Measurements from ENCODE around the gene ULK3. TPM values are rescaled to one million over a fixed set of nuclear protein-coding genes. Genes with fewer than 3 reads are reported as not detected.

Gene ULK3
- total and polyA plus RNA-seq, 2 donors (not counting 1 experiment from before 2014, with no cell fraction given) = 51.1 to 108 TPM

GRCh38 chr15:74838746-74839525, 4.0 kb downstream of the ULK3 start:
- ChIA-PET POLR2A (no interaction called here), CTCF (interaction anchor here (0.6 to 10.2 kb wide), 7 partner anchors 10 to 444 kb away, joined by 3 to 98 read pairs (median 3); no protein-coding TSS in a partner anchor)
- H3K4me3 Mint-ChIP-seq = no peak overlapping the region
- H3K27me3 ChIP-seq (replicated peaks in 1 of 4; ENCODE audit: control extremely low read depth in 1 of 4, control insufficient read depth in 3 of 4, insufficient read depth in 4 of 4, low read length in 3 of 4) = no peaks in the 10 kb centered on the region
- DNase-seq = no peak
- no peaks in the 10 kb centered on the region for H3K9me3 Mint-ChIP-seq (ENCODE audit: insufficient read depth)
- no peak overlapping the region for H3K27ac Mint-ChIP-seq
- no peaks in the 10 kb centered on the region for H4K20me1 ChIP-seq (ENCODE audit: control insufficient read depth, insufficient read depth, low read length, poor library complexity, severe bottlenecking)
- H3K9ac ChIP-seq (ENCODE audit: low read length) = no peak overlapping the region
- 90% methylated on average over 6 of the region's 11 CpGs for WGBS (ENCODE audit: insufficient coverage)
- no peaks in the 10 kb centered on the region for H3K27me3 Mint-ChIP-seq
- peaks cover 7% of the 10 kb centered on the region for H3K79me2 ChIP-seq (ENCODE audit: control insufficient read depth, insufficient read depth, low read length)
- peaks cover 14 to 21% of the 10 kb centered on the region in 2 donors for H3K4me1 ChIP-seq (ENCODE audit: control insufficient read depth in 2 of 2, insufficient read depth in 2 of 2, low read length in 2 of 2)
- no peak for TF ChIP-seq EZH2 (IDR thresholded peaks at IDR 0.05; ENCODE audit: borderline replicate concordance, insufficient read depth, low read depth, low read length, poor library complexity, severe bottlenecking)
- TF ChIP-seq, protein P1, sequence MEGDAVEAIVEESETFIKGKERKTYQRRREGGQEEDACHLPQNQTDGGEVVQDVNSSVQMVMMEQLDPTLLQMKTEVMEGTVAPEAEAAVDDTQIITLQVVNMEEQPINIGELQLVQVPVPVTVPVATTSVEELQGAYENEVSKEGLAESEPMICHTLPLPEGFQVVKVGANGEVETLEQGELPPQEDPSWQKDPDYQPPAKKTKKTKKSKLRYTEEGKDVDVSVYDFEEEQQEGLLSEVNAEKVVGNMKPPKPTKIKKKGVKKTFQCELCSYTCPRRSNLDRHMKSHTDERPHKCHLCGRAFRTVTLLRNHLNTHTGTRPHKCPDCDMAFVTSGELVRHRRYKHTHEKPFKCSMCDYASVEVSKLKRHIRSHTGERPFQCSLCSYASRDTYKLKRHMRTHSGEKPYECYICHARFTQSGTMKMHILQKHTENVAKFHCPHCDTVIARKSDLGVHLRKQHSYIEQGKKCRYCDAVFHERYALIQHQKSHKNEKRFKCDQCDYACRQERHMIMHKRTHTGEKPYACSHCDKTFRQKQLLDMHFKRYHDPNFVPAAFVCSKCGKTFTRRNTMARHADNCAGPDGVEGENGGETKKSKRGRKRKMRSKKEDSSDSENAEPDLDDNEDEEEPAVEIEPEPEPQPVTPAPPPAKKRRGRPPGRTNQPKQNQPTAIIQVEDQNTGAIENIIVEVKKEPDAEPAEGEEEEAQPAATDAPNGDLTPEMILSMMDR (IDR thresholded peaks at IDR 0.05) = no peak
- no peak overlapping the region for H2AFZ ChIP-seq (ENCODE audit: insufficient read depth, low read depth, low read length, poor library complexity, severe bottlenecking)
- H3K27ac ChIP-seq (ENCODE audit: low read length in 2 of 2) = no peak overlapping the region
- H3K36me3 ChIP-seq (replicated peaks in 1 of 2; ENCODE audit: control extremely low read depth in 1 of 2, control insufficient read depth in 1 of 2, extremely low read depth in 1 of 2, insufficient read depth in 2 of 2, low read length in 1 of 2) = peaks cover 0 to 6% of the 10 kb centered on the region in 2 experiments
- H3K9me3 ChIP-seq (ENCODE audit: control extremely low read depth in 1 of 3, control insufficient read depth in 2 of 3, insufficient read depth in 1 of 3, low read length in 2 of 3) = no peaks in the 10 kb centered on the region
- no peak for ATAC-seq (ENCODE audit: low read depth)
- H3K4me3 ChIP-seq (ENCODE audit: control extremely low read depth in 1 of 5, extremely low read depth in 1 of 5, insufficient read depth in 1 of 5, low read depth in 2 of 5, low read length in 4 of 5) = no peak overlapping the region
- peaks cover 27% of the 10 kb centered on the region for H3K4me1 Mint-ChIP-seq
- intact Hi-C loops (cut with micrococcal nuclease) = no loop called here
- no peak overlapping the region for H3K4me2 ChIP-seq (replicated peaks; ENCODE audit: low read depth, low read length, poor library complexity, severe bottlenecking)

DNA sequence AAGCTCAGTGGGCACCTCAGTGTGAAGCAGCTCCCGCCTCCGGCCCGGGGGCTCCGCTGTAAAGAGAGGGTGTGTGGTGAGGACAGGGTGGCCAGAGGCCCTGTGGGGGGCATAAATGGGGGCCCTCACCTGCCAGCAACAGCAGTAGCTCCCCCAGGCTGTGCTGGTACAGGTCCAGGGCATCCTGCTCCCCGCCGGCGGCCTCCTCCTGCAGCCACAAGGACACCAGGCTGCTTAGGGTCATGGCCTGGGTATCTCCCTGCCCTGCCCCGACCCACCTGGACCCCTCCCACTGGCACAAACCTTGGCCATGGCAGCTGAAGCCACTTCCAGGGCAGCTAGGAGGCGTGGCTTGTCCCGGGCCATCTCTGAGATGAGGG, 4.8 kb downstream of the ULK3 start:
- peaks cover 7% of the 10 kb centered on the region for H3K79me2 ChIP-seq (ENCODE audit: control insufficient read depth, insufficient read depth, low read length)
- CTCF ChIA-PET = interaction anchor here (0.6 to 10.2 kb wide), 8 partner anchors 9 to 443 kb away, joined by 3 to 98 read pairs (median 4); no protein-coding TSS in a partner anchor
- Mint-ChIP-seq H3K9me3 (ENCODE audit: insufficient read depth) (no peaks in the 10 kb centered on the region), H3K4me1 (peaks cover 22% of the 10 kb centered on the region), H3K4me3 (no peak overlapping the region), H3K27ac (no peak overlapping the region), H3K27me3 (no peaks in the 10 kb centered on the region)
- H4K20me1 ChIP-seq (ENCODE audit: control insufficient read depth, insufficient read depth, low read length, poor library complexity, severe bottlenecking) = no peaks in the 10 kb centered on the region
- no peak overlapping the region for H3K27ac ChIP-seq (ENCODE audit: low read length in 2 of 2)
- H2AFZ ChIP-seq (ENCODE audit: insufficient read depth, low read depth, low read length, poor library complexity, severe bottlenecking) = no peak overlapping the region
- DNase-seq = no peak
- no peaks in the 10 kb centered on the region for H3K9me3 ChIP-seq (ENCODE audit: control extremely low read depth in 1 of 3, control insufficient read depth in 2 of 3, insufficient read depth in 1 of 3, low read length in 2 of 3)
- no peak overlapping the region for H3K4me3 ChIP-seq (ENCODE audit: control extremely low read depth in 1 of 5, extremely low read depth in 1 of 5, insufficient read depth in 1 of 5, low read depth in 2 of 5, low read length in 4 of 5)
- H3K4me1 ChIP-seq (ENCODE audit: control insufficient read depth in 2 of 2, insufficient read depth in 2 of 2, low read length in 2 of 2) = peaks cover 8 to 22% of the 10 kb centered on the region in 2 donors
- POLR2A ChIA-PET = no interaction called here
- peaks cover 0 to 6% of the 10 kb centered on the region in 2 experiments for H3K36me3 ChIP-seq (replicated peaks in 1 of 2; ENCODE audit: control extremely low read depth in 1 of 2, control insufficient read depth in 1 of 2, extremely low read depth in 1 of 2, insufficient read depth in 2 of 2, low read length in 1 of 2)
- H3K9ac ChIP-seq (ENCODE audit: low read length) = no peak overlapping the region
- intact Hi-C loops (cut with micrococcal nuclease) = no loop called here
- no peak overlapping the region for H3K4me2 ChIP-seq (replicated peaks; ENCODE audit: low read depth, low read length, poor library complexity, severe bottlenecking)
- TF ChIP-seq EZH2 (IDR thresholded peaks at IDR 0.05; ENCODE audit: borderline replicate concordance, insufficient read depth, low read depth, low read length, poor library complexity, severe bottlenecking) = no peak
- TF ChIP-seq, protein P1 (IDR thresholded peaks at IDR 0.05) = no peak
- no peak for ATAC-seq (ENCODE audit: low read depth)
- 98% methylated on average over 5 of the region's 10 CpGs for WGBS (ENCODE audit: insufficient coverage)
- no peaks in the 10 kb centered on the region for H3K27me3 ChIP-seq (replicated peaks in 1 of 4; ENCODE audit: control extremely low read depth in 1 of 4, control insufficient read depth in 3 of 4, insufficient read depth in 4 of 4, low read length in 3 of 4)
